Measurements from ENCODE around the gene LLCFC1. TPM values are rescaled to one million over a fixed set of nuclear protein-coding genes. Genes with fewer than 3 reads are reported as not detected.

LLCFC1 gene
- total RNA-seq (not detected), polyA plus RNA-seq (not detected)
- long read RNA-seq, donor 1, partial matches to known transcripts: 0 of 1 reads
- long read RNA-seq, donor 1, other reads (novel, unspliced or antisense): 0 of 1 reads
- long read RNA-seq, donor 2: 0 reads
- long read RNA-seq, donor 3: 0 reads

DNA sequence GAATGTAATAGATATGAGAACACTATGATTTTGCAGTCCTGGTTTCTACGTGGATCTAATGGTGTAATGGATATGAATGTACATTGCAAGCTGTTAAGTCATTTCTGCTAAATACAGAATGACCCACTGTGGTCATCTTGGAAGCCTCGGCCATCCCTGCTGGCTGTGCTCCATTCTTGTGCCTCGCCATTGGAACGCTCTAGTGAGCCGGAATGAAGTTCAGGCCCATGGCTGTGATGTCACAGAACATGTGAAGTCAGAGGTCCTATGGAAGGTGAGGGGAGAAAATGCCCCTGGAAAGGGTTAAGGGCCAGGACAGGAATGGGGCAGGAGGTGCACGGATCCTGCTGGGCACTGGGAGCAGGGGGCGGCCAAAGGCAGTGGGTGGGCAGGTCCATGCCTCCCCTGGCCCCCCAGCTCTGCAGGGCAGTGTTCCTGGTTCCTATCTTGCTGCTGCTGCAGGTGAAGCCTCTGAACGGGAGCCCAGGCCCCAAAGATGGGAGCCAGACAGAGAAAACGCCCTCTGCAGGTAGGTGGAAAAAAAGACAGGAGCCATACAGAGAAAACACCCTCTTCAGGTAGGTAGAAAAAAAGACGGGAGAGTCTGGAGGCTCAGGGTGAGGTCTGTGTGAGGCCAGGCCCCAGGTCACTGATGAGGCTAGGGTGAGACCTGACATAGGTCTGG, at the start of gene LLCFC1:
Gene LLCFC1, plus strand, starts transcription at position 259 of the 685 bp plus-strand sequence. Its CDS starts 138 bp downstream, at position 397.
- TF ChIP-seq, protein P1, sequence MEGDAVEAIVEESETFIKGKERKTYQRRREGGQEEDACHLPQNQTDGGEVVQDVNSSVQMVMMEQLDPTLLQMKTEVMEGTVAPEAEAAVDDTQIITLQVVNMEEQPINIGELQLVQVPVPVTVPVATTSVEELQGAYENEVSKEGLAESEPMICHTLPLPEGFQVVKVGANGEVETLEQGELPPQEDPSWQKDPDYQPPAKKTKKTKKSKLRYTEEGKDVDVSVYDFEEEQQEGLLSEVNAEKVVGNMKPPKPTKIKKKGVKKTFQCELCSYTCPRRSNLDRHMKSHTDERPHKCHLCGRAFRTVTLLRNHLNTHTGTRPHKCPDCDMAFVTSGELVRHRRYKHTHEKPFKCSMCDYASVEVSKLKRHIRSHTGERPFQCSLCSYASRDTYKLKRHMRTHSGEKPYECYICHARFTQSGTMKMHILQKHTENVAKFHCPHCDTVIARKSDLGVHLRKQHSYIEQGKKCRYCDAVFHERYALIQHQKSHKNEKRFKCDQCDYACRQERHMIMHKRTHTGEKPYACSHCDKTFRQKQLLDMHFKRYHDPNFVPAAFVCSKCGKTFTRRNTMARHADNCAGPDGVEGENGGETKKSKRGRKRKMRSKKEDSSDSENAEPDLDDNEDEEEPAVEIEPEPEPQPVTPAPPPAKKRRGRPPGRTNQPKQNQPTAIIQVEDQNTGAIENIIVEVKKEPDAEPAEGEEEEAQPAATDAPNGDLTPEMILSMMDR (IDR thresholded peaks at IDR 0.05): no peak
- no peaks in the 10 kb centered on the region for H3K9me3 ChIP-seq
- no peak within 1 kb of the TSS for H3K4me3 ChIP-seq
- intact Hi-C loops (cut with DNase I): no loop called here
- peaks cover 0 to 10% (median 0%) of the 10 kb centered on the region in 9 donors for H3K4me1 ChIP-seq
- DNase-seq (no peak), ATAC-seq (no peak)
- H3K36me3 ChIP-seq: no peaks in the 10 kb centered on the region
- peaks cover 0 to 6% (median 0%) of the 10 kb centered on the region in 7 donors for H3K27me3 ChIP-seq
- no peak within 1 kb of the TSS for H3K27ac ChIP-seq
- WGBS, 2 donors: 64 to 74% methylated on average over 10 of the region's 10 CpGs

DNA sequence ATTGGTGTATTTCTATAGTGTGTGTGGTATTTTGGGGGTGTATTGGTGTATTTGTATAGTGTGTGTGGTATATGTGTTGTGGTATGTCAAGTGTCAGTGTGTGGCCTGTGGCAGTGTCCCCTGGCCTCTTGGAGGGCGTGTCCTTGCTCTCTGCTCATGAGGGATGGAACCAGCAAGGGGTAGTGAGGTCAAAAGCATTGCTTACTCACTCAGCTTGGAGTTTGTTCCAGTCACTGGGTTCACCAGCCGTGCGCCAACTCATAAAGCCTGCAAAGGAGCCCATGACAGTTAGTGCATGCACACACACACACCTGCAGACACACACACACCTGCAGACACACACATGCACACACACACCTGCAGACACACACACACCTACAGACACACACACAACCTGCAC, 49.5 kb upstream of the LLCFC1 start:
- H3K27me3 ChIP-seq: peaks cover 0 to 41% (median 19%) of the 10 kb centered on the region in 7 donors
- no peak overlapping the region for H3K4me3 ChIP-seq
- H3K36me3 ChIP-seq: no peaks in the 10 kb centered on the region
- no peaks in the 10 kb centered on the region for H3K9me3 ChIP-seq
- no peaks in the 10 kb centered on the region for H3K4me1 ChIP-seq
- H3K27ac ChIP-seq: no peak overlapping the region
- ATAC-seq: no peak
- intact Hi-C loops (cut with DNase I): loop anchor here in 2 of 10 donors (10.0 kb wide), 2 partner anchors 55 to 105 kb away; no protein-coding TSS in a partner anchor
- no peak for DNase-seq
- TF ChIP-seq, protein P1 (IDR thresholded peaks at IDR 0.05): no peak
- 69 to 89% methylated on average over 3 of the region's 3 CpGs for WGBS, 2 donors

GRCh38 chr7:142890874-142891485, 48.3 kb upstream of the LLCFC1 start:
- TF ChIP-seq, protein P1 (IDR thresholded peaks at IDR 0.05): no peak
- peaks cover 0 to 33% (median 19%) of the 10 kb centered on the region in 7 donors for H3K27me3 ChIP-seq
- H3K4me3 ChIP-seq: no peak overlapping the region
- ATAC-seq (no peak), DNase-seq (no peak)
- H3K36me3 ChIP-seq: no peaks in the 10 kb centered on the region
- no peak overlapping the region for H3K27ac ChIP-seq
- no peaks in the 10 kb centered on the region for H3K9me3 ChIP-seq
- no peaks in the 10 kb centered on the region for H3K4me1 ChIP-seq
- intact Hi-C loops (cut with DNase I): loop anchor here in 1 of 10 donors (10.0 kb wide), 1 partner anchor 56 kb away; no protein-coding TSS in a partner anchor
- WGBS, 2 donors: 83 to 87% methylated on average over 12 of the region's 12 CpGs

- Histone ChIP-seq H3K9me3 (no peaks in the 10 kb centered on the region), H3K4me1 (no peaks in the 10 kb centered on the region), H3K27me3 (peaks cover 0 to 35% (median 19%) of the 10 kb centered on the region in 7 donors), H3K4me3 (no peak overlapping the region), H3K27ac (no peak overlapping the region), H3K36me3 (no peaks in the 10 kb centered on the region)
- intact Hi-C loops (cut with DNase I): loop anchor here in 1 of 10 donors (10.0 kb wide), 1 partner anchor 57 kb away; no protein-coding TSS in a partner anchor
- ATAC-seq (no peak), DNase-seq (no peak)
- TF ChIP-seq, protein P1 (IDR thresholded peaks at IDR 0.05): no peak
- WGBS, 2 donors: 84 to 85% methylated on average over 10 of the region's 10 CpGs
Measured at GRCh38 chr7:142891490-142892082, 47.7 kb upstream of the LLCFC1 start.
